Measurements from ENCODE around the gene TUBB4B.

The TUBB4B gene

DNA sequence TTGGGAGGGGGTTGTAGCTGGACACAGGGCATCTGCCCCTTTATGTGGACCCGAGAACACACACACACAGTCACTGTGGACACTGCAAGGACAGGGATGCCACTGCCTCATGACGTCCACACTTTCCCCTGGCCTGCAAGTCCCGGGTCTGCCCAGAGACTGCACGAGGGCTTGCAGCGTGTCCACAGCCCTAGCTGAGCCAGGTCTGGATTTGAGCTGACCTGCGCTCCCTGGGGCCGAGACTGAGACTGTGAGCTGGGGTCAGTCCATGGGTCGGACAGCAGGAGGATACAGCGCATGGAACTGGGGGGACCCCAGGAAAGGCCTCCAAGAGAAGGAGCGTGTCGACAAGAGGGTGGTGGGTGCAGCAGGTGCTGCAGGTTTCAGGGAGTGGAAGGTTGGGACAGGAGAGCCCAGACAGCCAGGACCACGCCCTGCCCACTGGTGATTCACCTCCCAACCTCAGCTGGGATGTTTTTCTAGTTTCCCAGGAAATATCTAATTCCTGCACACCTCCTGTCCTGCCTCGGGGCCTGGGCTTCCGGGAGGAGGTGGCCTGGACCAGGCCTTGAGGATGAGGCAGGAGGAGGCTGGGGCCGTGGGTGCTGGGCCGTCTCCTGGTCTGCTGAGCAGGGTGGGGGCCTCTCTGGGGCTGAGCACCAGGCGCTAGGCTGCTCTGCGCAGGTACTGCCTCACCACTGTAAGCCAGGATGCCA lies 14.6 kb upstream of the TUBB4B start:
- no peak for DNase-seq

DNA sequence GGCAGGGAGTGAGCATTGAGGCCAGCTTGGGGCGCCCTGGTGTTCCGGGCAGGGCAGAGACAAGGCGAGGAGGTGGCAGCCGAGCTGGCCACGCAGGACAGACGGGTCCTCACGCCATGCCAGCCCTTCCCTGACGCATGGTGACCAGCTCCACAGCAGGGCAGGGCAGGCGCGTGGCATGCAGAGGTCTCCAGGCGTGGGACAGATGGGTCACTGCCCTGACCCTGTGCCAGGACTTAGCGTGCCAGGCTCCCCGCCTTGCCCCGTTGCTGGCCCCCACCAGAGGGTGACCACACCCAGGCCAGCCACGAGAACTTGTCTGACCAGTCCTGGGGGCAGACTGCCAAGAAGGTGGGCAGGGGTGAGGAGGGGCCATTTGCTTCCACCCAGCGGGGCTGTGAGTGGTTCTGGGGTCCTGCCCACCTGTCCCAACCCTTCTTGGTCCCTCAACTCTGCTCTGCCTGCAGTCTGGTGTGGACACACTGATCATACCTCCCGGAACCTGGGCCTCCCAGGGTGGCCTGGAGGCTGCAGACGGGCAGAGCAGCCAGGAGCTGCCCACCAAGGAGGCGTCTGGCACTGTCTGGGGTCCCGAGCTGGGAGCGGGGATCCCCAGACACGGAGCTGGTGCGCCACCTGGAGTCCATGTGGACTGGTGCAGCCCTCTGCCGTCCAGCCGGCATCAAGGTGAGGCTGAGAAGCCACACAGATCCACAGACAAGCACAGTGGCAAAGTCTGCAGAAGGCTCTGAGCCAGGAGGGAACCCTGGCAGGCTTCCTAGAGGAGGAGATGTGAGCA lies 13.8 kb upstream of the TUBB4B start, which contains the start of gene RNF224:
Gene RNF224 (plus strand): TSS at position 449 of the 799 bp plus-strand sequence. CDS start 834 bp downstream, outside the sequence.
- DNase-seq = peak; percentile 38

DNA sequence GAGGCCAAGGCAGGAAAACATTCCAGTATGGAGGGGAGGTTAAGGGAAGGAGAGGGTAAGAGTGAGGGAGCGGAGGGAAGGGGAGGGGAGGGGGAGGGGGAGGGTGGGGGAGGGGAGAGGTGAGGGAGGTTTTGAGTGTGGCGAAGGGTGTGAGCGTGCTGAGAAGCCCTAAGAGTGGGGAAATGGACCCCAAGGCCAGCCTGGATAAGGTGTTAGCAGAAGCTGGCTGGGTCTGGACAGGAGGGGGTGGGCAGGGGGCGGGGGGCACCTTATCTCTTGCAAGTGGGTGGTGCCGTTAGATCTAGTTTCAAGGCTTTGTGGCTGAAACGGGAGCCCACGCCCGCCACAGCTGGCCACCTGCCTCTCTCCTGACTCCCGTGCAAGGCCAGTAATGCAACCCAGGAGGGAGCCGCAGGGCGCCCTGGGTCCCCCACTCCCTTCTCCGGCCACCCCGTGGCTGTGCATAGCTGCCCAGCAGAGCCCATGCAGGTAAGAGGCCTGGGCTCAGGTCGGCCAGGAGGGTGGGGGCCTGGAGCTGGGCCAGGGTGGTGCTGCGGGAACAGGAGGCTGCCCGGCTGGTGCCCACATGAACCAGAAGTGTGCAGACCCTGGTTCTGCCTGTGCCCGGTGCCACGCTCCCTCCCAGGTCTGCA lies 13.1 kb upstream of the TUBB4B start:
- DNase-seq = no peak

DNA sequence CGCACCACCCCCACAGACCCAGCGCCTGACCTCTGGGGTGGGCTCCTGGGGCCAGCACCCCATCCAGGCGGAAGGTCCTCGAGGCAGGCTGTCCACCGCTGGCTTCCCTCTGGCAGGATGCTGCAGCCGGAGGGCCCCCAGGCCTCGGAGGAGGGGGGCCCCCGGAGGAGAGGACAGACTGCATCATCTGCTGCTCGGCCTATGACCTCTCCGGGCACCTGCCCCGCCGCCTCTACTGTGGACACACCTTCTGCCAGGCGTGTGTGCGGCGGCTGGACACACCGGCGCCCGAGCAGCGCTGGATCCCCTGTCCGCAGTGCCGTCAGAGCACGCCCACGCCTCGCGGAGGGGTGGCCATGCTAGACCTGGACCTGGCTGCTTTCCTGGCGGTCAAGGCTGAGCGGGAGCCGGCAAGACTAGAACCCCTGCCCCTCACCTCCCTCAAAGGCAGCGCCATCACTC lies 12.6 kb upstream of the TUBB4B start:
- DNase-seq = no peak

DNA sequence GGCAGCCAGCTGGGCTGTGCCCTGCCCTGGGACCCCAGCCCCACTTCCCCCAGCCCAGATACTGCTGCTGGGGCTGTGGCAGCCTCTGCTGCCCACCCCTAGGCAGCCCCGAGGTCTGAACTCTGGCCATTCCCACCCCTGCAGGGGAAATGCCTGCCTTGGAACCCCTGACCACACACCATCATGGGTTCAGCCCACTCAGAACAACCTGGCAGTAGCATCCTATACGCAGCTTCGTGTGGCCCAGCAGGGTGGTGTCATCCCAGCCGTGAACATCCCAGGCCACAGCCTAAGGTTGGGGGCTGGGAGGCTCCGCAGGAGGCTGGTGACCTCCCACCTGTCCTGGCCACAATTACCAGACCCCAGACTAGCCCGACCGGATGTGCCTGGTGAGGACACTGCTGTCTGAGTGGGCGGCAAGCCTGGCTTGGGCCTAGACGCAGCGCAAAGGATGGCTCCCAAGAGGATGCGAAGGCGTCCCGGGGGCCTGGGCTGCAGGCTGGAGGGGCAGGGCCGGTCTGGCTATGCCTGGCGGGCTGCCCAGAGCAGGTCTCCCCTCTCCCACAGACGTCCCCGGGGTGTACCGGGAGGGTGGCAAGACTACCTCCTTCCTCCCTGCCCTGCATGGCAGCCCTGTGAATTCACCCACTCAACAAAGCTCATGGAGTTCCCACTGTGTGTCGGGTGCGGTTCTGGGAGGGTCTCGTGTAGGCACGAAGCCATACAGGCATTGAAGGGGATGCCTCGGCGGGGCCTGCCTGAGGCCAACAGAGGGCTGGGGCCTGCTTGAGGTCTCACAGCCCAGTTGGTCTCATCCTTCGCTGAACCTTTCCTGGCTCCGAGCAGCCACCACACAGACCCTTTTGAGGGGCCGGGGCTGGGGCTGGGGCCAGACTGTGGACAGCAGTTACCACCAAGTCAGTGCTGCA lies 11.9 kb upstream of the TUBB4B start:
- DNase-seq = no peak

DNA sequence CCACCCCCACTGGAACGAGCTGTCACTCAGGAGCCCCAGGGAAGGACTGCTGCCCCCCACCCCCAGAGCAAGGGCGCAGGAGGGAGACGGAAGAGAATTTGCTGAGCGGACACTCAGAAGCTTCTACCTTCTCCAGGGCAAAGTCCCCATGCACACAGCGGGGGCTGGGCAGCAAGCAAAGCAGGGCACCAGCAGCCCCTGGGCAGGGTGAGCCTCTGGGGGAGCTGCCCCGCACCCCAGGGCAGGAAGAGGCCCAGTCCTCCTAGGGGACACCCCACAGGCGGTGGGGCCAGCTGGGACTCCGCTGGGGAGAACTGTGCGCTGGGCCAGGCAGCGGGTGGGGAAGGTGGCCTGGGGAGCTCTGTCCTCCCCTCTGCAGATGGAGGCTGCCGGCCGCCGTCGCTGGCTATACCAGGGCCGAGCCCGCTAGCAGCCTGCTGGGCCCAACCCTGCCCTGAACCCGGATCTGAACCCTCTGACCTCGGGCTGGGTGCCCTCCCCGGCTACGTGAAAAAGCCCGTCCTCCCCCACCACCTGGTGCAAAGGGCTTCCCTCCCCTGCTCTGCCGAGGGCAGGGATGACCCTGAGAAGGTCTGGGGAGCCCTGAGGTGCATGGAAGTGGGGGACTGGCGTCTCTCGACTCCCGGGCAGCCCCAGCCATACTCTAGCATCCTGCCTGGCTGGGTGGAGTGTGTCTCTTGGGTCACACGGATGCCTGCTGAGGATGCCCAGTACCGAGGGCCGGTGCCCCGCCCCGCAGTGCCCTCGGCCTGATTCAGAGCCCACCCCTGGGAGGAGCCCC lies 11.0 kb upstream of the TUBB4B start:
- DNase-seq = no peak

DNA sequence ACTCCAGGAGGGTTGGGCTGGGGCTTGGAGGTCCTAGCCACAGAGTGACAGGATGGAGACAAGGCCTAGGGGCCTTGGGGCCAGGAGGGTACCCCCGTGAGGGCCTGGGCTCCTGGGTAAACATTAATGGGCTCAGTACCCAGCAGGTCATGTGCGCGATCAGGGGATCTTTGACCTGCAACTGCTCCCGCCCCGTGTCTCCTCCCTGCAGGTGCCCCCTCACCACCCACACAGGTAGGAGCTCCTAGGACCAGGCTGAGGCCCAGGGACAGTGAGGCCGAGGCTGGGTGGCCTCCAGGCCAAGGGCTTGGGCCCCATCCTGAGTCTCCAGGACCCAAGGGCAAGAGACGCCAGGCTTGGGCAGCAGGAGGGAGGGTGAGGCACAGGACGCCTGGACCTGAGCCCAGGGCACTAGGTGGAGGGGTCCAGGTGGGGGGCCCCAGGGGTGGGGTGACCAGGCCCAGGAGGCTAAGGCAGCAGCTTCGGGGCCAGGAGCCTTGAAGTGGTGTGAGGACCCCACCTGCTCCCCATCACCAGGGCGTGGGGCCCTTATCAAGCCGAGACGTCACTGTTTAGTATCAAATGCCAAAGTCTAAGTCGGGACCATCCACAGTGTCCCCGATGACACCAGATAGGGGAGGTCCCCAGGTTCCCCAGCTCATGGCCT lies 10.2 kb upstream of the TUBB4B start, which contains the start of gene SLC34A3:
Gene SLC34A3 (plus strand): TSS at position 197 of the 667 bp plus-strand sequence. CDS start 802 bp downstream, outside the sequence.
- DNase-seq = no peak

DNA sequence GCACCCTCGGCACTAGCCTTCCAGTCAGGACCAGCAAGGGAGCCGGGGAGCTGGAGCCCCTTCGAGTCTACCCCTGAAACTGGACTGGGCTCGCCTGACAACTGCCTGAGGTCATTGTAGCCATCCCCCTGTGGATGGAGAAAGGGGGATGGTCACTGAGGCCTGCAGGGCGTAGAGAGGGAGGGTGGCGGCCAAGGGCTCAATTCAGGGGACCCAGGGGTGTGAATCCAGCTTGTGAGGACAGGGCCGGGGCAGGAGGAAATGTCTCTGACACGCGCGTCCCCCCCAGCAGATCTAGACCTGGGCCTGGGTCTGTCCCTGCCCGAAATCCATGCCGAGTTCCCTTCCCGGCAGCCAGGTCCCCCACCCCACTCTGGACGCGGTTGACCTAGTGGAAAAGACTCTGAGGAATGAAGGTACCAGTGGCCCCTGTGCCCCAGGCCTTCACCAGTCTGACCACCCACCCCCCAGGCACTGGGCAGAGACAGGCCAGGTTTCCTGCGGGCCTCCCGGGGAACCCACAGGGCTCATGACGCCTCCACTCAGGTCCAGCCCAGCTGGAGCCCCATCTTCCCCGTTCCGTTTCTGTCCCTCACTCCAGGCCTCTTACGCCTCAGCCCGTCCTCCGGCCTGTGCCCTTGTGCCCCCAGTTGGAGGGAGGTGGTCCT lies 9.6 kb upstream of the TUBB4B start:
- no peak for DNase-seq

DNA sequence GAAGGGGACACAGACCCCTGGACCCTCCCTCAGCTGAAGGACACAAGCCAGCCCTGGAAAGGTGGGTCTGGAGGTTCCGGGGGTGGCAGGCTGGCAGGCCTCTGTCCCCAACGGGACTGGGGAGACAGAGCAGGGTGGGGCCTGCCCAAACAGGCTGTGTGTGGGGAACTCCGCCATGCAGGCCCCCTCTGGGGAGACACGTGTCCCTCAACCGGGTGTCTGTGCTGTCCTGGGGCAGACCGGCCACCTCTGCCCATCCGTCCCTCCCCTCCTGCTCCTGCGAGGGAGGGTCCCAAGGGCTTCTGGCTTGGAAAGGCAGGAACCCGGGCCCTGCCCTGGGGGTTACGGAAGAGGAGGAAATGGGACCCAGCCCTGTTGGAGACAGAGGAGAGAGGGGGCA lies 9.0 kb upstream of the TUBB4B start:
- no peak for DNase-seq

DNA sequence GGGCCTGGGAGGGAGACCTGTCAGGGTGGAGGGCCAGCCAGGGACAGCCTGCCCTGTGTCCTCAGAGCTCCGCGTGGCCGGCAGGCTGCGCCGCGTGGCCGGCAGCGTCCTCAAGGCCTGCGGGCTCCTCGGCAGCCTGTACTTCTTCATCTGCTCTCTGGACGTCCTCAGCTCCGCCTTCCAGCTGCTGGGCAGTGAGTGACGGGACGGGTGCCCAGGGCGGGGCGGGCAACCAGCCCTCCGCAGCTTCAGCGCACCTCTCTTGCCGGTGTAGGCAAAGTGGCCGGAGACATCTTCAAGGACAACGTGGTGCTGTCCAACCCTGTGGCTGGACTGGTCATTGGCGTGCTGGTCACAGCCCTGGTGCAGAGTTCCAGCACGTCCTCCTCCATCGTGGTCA lies 8.6 kb upstream of the TUBB4B start:
- no peak for DNase-seq

DNA sequence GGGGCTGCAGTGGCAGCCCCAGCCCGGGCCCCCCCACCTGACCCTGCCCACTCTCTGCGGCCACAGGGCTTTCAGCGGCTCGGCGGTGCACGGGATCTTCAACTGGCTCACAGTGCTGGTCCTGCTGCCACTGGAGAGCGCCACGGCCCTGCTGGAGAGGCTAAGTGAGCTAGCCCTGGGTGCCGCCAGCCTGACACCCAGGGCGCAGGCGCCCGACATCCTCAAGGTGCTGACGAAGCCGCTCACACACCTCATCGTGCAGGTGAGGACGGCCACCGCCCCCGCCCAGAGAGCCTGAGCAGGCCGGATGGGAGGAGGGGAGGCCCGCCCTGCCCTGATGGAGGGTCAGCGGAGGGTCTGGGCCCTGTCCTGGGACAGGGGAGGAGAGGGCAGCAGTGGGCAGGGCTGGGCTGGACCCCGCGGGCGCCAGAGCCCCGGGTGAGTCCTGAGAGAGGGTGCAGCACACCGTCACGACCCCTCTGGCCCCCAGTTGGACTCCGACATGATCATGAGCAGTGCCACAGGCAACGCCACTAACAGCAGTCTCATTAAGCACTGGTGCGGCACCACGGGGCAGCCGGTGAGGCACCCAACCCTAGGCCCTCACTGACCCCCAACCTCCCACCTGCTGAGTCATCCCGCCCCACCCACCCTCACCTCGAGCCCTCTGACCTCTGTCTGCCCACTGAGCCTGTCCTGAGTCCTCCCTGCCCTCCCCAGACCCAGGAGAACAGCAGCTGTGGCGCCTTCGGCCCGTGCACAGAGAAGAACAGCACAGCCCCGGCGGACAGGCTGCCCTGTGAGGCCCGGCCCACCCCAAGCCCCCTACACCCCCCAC lies 7.7 kb upstream of the TUBB4B start:
- DNase-seq = no peak

DNA sequence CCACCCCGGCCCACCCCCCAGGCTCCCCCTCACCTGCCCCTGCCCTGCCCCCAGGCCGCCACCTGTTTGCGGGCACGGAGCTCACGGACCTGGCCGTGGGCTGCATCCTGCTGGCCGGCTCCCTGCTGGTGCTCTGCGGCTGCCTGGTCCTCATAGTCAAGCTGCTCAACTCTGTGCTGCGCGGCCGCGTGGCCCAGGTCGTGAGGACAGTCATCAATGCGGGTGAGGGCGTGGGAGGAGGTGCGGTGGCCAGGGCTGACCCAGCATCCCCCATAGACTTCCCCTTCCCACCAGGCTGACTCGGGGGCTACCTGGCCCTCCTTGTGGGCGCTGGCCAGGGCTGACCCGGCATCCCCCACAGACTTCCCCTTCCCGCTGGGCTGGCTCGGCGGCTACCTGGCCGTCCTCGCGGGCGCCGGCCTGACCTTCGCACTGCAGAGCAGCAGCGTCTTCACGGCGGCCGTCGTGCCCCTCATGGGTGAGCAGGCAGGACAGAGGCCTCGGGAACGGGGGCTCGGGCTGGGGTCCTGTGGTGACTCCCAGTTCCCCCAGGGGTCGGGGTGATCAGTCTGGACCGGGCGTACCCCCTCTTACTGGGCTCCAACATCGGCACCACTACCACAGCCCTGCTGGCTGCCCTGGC lies 6.9 kb upstream of the TUBB4B start:
- DNase-seq = no peak

DNA sequence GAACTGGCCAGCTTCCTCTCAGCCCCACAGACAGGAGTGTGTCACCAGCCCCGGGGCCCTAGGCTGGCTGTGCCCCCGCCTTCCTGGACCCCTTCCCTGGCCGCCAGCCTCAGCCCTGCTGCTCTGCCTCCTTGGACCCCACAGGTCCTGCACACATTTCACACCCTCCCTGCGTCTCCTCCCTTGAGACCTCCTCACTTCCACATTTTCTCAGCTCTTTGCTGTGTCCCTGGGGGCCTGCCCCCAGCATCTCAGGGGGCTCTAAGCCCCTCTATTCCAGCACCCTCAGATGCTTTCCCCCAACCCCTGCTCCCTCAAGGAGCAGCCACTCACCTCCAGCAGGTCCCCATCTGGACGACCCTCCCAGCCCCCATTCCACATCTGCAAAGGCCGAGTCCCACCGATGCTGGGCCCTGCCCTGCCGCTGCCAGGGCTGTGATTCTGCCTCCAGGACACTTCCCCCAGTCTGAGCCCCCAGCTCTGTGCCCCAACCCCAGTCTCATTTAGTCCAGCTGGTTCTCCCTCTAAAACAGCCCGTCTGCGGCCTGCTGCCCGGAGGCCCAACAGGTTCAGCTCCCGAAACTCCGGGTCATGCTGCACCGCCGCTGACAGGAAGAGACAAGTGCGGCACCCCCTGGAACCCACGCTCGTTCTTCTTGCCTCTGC lies 6.2 kb upstream of the TUBB4B start:
- DNase-seq = no peak

DNA sequence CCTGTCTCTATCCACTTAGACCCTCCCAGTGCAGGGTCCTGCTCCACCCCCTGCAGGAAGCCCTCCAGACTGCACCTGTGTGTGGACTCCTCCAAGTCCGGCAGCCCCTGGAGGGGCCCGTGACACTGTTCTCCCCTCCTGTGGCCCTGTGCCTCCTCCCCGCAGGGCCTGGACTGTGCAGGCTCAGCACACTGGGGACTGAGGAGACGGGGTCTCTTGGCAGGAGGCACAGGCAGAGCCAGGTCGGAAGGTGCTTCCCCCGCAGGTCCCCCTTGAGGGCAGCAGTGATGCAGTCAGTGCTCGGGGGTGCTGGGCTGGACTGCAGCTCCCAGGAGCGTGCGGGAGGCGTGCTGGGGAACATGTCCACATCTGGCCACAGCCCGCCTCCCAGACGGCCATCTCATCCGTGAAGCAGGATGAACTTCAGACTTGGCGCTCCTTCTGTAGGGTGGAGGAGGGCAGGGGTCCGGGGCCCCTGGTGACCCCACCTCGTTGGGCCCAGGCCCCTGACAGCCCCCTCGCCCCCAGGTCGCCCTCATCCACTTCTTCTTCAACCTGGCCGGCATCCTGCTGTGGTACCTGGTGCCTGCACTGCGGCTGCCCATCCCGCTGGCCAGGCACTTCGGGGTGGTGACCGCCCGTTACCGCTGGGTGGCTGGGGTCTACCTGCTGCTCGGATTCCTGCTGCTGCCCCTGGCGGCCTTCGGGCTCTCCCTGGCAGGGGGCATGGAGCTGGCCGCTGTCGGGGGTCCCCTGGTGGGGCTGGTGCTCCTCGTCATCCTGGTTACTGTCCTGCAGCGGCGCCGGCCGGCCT lies 5.5 kb upstream of the TUBB4B start:
- no peak for DNase-seq

DNA sequence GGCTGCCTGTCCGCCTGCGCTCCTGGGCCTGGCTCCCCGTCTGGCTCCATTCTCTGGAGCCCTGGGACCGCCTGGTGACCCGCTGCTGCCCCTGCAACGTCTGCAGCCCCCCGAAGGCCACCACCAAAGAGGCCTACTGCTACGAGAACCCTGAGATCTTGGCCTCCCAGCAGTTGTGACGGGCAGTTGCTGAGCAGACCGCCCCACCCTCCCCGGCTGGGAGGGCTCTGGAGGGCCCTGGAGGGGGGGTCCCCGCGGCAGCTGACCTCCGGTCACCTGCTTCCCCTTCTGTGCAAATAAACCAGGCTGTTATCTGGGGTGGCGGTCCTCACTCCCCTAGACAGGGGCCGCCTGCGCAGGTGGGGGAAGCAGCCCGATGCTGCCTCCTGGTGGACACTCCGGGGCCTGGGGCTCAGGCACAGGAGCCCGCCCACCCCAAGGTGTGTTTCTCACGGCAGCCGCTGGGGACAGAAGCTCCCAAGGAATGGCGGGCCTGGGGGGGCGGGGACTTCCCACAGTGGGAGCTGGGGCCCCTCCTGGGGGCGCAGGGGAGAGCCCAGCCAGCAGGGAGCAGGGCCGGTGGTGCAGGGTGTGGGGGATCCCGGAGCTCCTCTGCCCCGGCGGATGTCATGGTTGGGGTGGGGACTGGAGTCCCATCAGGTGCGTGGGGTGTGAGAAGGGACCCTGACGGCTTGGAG lies 4.7 kb upstream of the TUBB4B start:
- DNase-seq = peak; percentile 54

DNA sequence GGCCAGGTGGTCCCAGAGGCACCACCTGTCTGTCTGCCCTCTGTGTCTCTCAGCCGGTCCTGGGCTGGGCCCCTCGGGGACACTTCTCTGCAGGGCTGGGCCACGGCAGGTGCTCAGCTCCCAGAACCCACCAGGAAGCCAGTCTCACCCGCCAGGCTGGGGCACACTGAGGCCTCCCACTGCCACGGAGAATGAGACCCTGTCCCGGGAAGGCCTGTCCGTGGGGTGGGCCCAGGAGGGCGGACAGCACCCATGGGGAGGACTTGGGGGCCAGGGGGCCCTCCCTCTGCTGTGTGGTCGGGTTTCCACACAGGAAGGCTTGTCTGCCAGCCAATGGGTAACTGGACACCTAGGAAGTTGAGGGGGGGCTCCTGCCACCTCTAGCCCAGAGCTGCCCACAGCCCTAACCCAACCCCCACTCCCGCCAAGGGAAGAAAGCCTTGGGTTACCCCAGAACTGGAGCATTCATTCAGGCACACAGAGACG lies 4.1 kb upstream of the TUBB4B start:
- DNase-seq = no peak
